HG02610 (cell line): ENCODE measurements around the gene PRDX2.

Source experiments
- ATAC-seq: cut with Tn5 transposase; IDR thresholded peaks from one replicate; pipeline ENCODE4 v1.9.1; 2021; ENCODE audit warnings: mild to moderate bottlenecking, moderate library complexity; ENCODE audit not compliant: unreplicated experiment

Gene PRDX2

GRCh38 chr19:12757544-12758274 is 43.9 kb downstream of the PRDX2 start:
- no peak for ATAC-seq

GRCh38 chr19:12756150-12756883 is 45.3 kb downstream of the PRDX2 start:
- ATAC-seq, result no peak

- no peak for ATAC-seq
Observed at GRCh38 chr19:12754465-12755196, 47.0 kb downstream of the PRDX2 start.

GRCh38 chr19:12752056-12752781 is 49.4 kb downstream of the PRDX2 start:
- ATAC-seq, result no peak

- ATAC-seq, result no peak
Observed at GRCh38 chr19:12751635-12752034, 50.0 kb downstream of the PRDX2 start, which contains the start of gene BEST2. Gene BEST2 (plus strand): TSS chr19:12751791. CDS start chr19:12752593, 802 bp downstream.

GRCh38 chr19:12750851-12751250 is 50.7 kb downstream of the PRDX2 start:
- ATAC-seq, result no peak

- no peak for ATAC-seq
Observed at GRCh38 chr19:12749938-12750521, 51.6 kb downstream of the PRDX2 start.

GRCh38 chr19:12748489-12748888 is 53.1 kb downstream of the PRDX2 start:
- no peak for ATAC-seq
